Endodermal cell (in vitro differentiated cells): ENCODE measurements around the gene RYR3. TPM values are rescaled to one million over a fixed set of nuclear protein-coding genes. Genes with fewer than 3 reads are reported as not detected.
A peak's percentile ranks its signal among the peaks of the same experiment; 100 is the strongest.

Experiments
- DNase-seq: peaks from one replicate; pipeline ENCODE4 v3.0.0-alpha.2; 2017
- H3K27ac ChIP-seq: 2 replicates; pipeline ENCODE4 v1.5.1; 2013; ENCODE audit warnings: mild to moderate bottlenecking, low read depth, low read length, moderate library complexity
- H3K27me3 ChIP-seq: 2 replicates; pipeline ENCODE4 v1.6.1; 2013; ENCODE audit warnings: mild to moderate bottlenecking, low read length, moderate library complexity; ENCODE audit not compliant: insufficient read depth, control insufficient read depth, poor library complexity, severe bottlenecking
- H3K36me3 ChIP-seq: 2 replicates; pipeline ENCODE4 v1.7.0; 2013; ENCODE audit warnings: mild to moderate bottlenecking, low read length, moderate library complexity; ENCODE audit not compliant: control insufficient read depth, insufficient read depth
- H3K4me1 ChIP-seq: one replicate; pipeline ENCODE4 v1.7.0; 2013; ENCODE audit warnings: low read length; ENCODE audit not compliant: control insufficient read depth, insufficient read depth
- H3K4me3 ChIP-seq: 2 replicates; pipeline ENCODE4 v1.5.1; 2013; ENCODE audit warnings: mild to moderate bottlenecking, low read length, moderate library complexity
- H3K9ac ChIP-seq: 2 replicates; pipeline ENCODE4 v1.6.1; 2013; ENCODE audit warnings: mild to moderate bottlenecking, low read length, moderate library complexity; ENCODE audit not compliant: poor library complexity, severe bottlenecking; ENCODE audit errors: extremely low read depth
- H3K9me3 ChIP-seq: 2 replicates; pipeline ENCODE4 v1.6.1; 2013; ENCODE audit warnings: mild to moderate bottlenecking, low read length, moderate library complexity; ENCODE audit not compliant: control insufficient read depth
- H3K27ac Mint-ChIP-seq: 2 replicates; pipeline ENCODE4 v1.8.0; 2020; ENCODE audit warnings: mixed read lengths
- H3K27me3 Mint-ChIP-seq: 2 replicates; pipeline ENCODE4 v1.8.0; 2021; ENCODE audit warnings: mild to moderate bottlenecking, mixed read lengths; ENCODE audit not compliant: insufficient read depth
- H3K36me3 Mint-ChIP-seq: 2 replicates; pipeline ENCODE4 v1.8.0; 2020; ENCODE audit warnings: low read depth, mixed read lengths
- H3K4me1 Mint-ChIP-seq: 2 replicates; pipeline ENCODE4 v1.8.0; 2020; ENCODE audit warnings: mixed read lengths
- H3K4me3 Mint-ChIP-seq: 2 replicates; pipeline ENCODE4 v1.8.0; 2020; ENCODE audit warnings: mild to moderate bottlenecking, moderate library complexity, mixed read lengths
- H3K9me3 Mint-ChIP-seq: 2 replicates; pipeline ENCODE4 v1.8.0; 2020; ENCODE audit warnings: mild to moderate bottlenecking, mixed read lengths
- CTCF ChIP-seq: fragments of 200-600 bp; sonication (generic); conservative IDR thresholded peaks from 2 replicates; pipeline ENCODE4 v1.5.0; 2021; ENCODE audit warnings: antibody characterized with exemption, mild to moderate bottlenecking
- WGBS, 2 experiments: methylation state at CpG; one replicate each; pipeline versions ENCODE4 v1.1.5 to v1.1.7; 2013; ENCODE audit warnings: missing lambda C conversion rate in 2 of 2, mixed read lengths in 1 of 2; ENCODE audit not compliant: insufficient coverage in 1 of 2, insufficient read length in 1 of 2; 5-methylcytosine and 5-hydroxymethylcytosine counted together
- total RNA-seq, 2 donors: library from RNA; stranded (reverse); fragmentation: NEBNext Ultra II Directional in 1 of 2; extraction: Animal tissue kit (Norgen Biotek cat#: 25700) in 1 of 2; gene quantifications; 2 replicates in 1 of 2; 3 replicates in 1 of 2; pipeline ENCODE4 v1.2.1, GENCODE V29; 2021

RYR3 gene
- total RNA-seq, 2 donors from 2014 or later: 0.71 to 1.4 TPM

- no peak overlapping the region for H3K27ac ChIP-seq
- WGBS, 2 experiments: 71 to 90% methylated on average over 2 to 4 of the region's 4 CpGs
- peaks cover 7% of the 10 kb centered on the region for H3K4me1 ChIP-seq
- Mint-ChIP-seq H3K4me1 (peaks cover 22% of the 10 kb centered on the region), H3K4me3 (no peak overlapping the region), H3K9me3 (peaks cover 4% of the 10 kb centered on the region), H3K27ac (peak overlapping the region; percentile 65), H3K27me3 (peaks cover 4% of the 10 kb centered on the region), H3K36me3 (no peaks in the 10 kb centered on the region)
- DNase-seq: peak; percentile 86
- no peak overlapping the region for H3K9ac ChIP-seq
- no peak overlapping the region for H3K4me3 ChIP-seq
- no peaks in the 10 kb centered on the region for H3K27me3 ChIP-seq
- H3K36me3 ChIP-seq: no peaks in the 10 kb centered on the region
- no peak for TF ChIP-seq CTCF
- peaks cover 11% of the 10 kb centered on the region for H3K9me3 ChIP-seq
Measured at GRCh38 chr15:33278816-33279612, 31.8 kb upstream of the RYR3 start.

DNA sequence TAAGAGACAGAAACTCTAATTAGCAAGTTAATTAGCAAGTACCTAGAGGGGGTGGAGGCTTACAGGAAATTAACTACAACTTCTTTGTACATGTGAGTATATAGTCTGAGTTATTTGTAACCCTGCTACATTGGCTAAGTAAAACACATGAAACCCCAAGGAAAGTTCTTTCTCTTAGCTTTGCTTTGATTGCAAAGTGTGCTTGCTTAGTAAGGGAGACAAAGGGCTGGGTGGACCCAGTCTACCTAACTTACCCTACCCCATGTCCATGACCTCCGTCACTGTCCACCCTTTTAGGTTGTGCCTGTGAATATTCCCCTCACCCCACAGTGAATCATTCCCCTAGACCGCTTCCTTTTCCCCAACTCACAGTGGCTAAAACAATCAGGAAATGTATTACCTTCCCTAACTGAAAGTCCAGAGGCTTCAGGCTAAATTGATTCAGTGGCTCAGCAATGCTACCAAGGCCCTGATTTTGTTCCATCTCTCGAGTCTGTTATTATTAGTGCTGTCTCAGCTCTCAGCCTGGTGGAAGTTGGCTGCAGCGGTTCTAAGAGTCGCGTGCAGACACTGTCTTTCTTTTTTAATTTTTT, 31.1 kb upstream of the RYR3 start:
- Mint-ChIP-seq H3K4me1 (peaks cover 22% of the 10 kb centered on the region), H3K36me3 (no peaks in the 10 kb centered on the region), H3K27me3 (peaks cover 4% of the 10 kb centered on the region), H3K27ac (peak overlapping the region; percentile 62), H3K4me3 (no peak overlapping the region), H3K9me3 (no peaks in the 10 kb centered on the region)
- no peak for DNase-seq
- no peak for TF ChIP-seq CTCF
- 82 to 92% methylated on average over 3 to 5 of the region's 6 CpGs for WGBS, 2 experiments
- peaks cover 8% of the 10 kb centered on the region for H3K9me3 ChIP-seq
- no peak overlapping the region for H3K4me3 ChIP-seq
- no peaks in the 10 kb centered on the region for H3K36me3 ChIP-seq
- no peak overlapping the region for H3K27ac ChIP-seq
- no peaks in the 10 kb centered on the region for H3K27me3 ChIP-seq
- H3K9ac ChIP-seq: no peak overlapping the region
- peaks cover 7% of the 10 kb centered on the region for H3K4me1 ChIP-seq

DNA sequence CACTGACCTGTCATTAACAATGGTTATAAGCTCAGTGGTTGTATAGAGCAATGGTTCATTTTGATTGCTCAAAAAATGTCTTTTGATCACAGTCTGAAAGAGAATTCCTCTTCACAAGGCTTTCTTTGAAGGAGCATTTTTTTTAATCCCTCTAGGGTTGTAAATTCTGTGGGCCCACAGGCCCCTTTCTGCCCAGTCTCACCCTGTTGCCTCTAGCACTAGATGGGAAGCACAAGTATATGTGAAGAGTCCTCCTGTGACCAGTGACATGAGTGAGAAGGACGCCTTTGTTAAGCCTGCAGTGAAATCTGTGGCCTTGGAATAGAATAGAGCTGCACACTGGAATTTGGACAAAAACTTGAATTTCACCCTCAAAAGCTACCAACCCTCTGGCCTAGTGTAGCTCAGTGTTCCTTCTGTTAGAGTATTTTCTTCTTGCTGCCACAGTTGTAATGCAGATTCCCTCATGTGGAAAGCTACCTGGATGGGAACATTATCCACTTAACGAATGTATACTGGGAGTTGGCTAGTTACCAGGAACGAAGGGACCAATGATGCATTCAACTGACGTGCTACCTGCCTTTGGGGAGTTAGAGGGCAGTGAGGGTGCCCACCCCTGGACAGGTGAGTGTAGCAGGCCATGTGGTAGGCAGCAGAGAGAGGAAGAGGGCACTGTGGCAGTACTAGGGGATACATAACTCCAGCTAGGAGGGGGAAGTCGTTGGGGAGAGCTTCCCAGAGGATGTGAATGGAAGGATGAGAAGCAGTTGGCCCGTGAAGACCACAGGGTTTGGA, 28.3 kb upstream of the RYR3 start:
- Histone ChIP-seq H3K27me3 (no peaks in the 10 kb centered on the region), H3K9me3 (no peaks in the 10 kb centered on the region), H3K4me3 (no peak overlapping the region), H3K9ac (no peak overlapping the region), H3K4me1 (peaks cover 7% of the 10 kb centered on the region), H3K36me3 (no peaks in the 10 kb centered on the region), H3K27ac (no peak overlapping the region)
- H3K27ac Mint-ChIP-seq: no peak overlapping the region
- no peak overlapping the region for H3K4me3 Mint-ChIP-seq
- no peak for DNase-seq
- no peak for TF ChIP-seq CTCF
- peaks cover 22% of the 10 kb centered on the region for H3K4me1 Mint-ChIP-seq
- no peaks in the 10 kb centered on the region for H3K36me3 Mint-ChIP-seq
- no peaks in the 10 kb centered on the region for H3K9me3 Mint-ChIP-seq
- 90 to 95% methylated on average over 4 to 6 of the region's 6 CpGs for WGBS, 2 experiments
- H3K27me3 Mint-ChIP-seq: peaks cover 4% of the 10 kb centered on the region
